PC-9 (cell line): Measurements from ENCODE around the gene MICU2.

Experiments used
- EZH2 ChIP-seq: fragments of 200-600 bp; sonication (generic); IDR thresholded peaks from 2 replicates; pipeline ENCODE4 v1.8.0; 2017; ENCODE audit warnings: antibody characterized with exemption, low read depth
- TF ChIP-seq, protein P1 (sequence below): fragments of 200-600 bp; sonication (generic); conservative IDR thresholded peaks from 2 replicates; pipeline ENCODE4 v1.6.1; 2017; ENCODE audit warnings: mixed run types, antibody characterized with exemption, mild to moderate bottlenecking, moderate library complexity

GRCh38 chr13:21504379-21504778, 99.6 kb downstream of the MICU2 start:
- TF ChIP-seq, protein P1, sequence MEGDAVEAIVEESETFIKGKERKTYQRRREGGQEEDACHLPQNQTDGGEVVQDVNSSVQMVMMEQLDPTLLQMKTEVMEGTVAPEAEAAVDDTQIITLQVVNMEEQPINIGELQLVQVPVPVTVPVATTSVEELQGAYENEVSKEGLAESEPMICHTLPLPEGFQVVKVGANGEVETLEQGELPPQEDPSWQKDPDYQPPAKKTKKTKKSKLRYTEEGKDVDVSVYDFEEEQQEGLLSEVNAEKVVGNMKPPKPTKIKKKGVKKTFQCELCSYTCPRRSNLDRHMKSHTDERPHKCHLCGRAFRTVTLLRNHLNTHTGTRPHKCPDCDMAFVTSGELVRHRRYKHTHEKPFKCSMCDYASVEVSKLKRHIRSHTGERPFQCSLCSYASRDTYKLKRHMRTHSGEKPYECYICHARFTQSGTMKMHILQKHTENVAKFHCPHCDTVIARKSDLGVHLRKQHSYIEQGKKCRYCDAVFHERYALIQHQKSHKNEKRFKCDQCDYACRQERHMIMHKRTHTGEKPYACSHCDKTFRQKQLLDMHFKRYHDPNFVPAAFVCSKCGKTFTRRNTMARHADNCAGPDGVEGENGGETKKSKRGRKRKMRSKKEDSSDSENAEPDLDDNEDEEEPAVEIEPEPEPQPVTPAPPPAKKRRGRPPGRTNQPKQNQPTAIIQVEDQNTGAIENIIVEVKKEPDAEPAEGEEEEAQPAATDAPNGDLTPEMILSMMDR, result no peak
- no peak for TF ChIP-seq EZH2
